Cardiac septum (tissue), 1 donor: ENCODE data around the gene MOSMO. TPM values are rescaled to one million over a fixed set of nuclear protein-coding genes. Genes with fewer than 3 reads are reported as not detected.
"Not testable (repeated sequence)": the region's sequence is repeated elsewhere in the genome, so short reads cannot be mapped to it uniquely, and the experiment has no call there.

Experiments used
- DNase-seq: peaks from one replicate; pipeline ENCODE4 v3.0.0-alpha.2; 2020; ENCODE audit warnings: low spot score
- intact Hi-C: fragments of 100-400 bp; cut with DNase I; formaldehyde crosslinking; loops from one replicate; pipeline ENCODE4 v1.14.0; 2022
- total RNA-seq: library from RNA; stranded (reverse); fragmentation: NEBNext Ultra II Directional; extraction: Animal tissue kit (Norgen Biotek cat#: 25700); gene quantifications from one replicate; pipeline ENCODE4 v1.2.1, GENCODE V29; 2021
- donor health status: DM: no; HTN: no; CAD: no.

Gene MOSMO
- total RNA-seq, 1 donor from 2014 or later = 11.9 TPM

DNA sequence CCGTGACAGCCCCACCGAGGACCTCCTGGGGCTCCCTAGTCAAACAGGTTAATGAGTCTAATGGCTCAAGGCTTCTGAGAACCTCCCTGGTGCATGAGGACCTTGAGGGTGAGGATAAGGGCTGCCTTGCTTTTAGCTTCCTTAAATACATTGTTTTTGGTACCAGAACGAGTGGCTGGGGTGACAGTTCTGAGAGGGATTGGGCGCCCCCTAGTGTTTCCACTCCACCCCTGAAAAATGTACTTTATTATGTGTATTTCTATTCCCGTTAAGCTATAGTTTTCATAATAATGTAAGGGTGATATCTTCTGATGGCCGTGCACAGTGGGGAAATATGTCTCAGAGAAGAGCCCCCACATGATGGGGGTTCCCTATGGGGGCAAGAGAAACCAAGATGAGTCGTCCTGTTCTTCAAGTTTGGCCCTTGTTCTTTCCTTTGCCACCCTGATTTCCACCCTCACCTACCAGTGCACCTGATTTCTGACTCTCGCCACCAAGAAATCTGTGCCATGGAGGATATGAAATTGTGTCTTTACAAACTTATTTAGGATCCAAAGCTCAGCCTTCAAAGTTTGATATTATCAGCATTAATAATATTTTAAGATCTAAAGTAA, 69.9 kb downstream of the MOSMO start:
- DNase-seq = no peak
- intact Hi-C loops = loop anchor here (1.0 to 5.0 kb wide), 2 partner anchors 78 to 109 kb away; no protein-coding TSS in a partner anchor

DNA sequence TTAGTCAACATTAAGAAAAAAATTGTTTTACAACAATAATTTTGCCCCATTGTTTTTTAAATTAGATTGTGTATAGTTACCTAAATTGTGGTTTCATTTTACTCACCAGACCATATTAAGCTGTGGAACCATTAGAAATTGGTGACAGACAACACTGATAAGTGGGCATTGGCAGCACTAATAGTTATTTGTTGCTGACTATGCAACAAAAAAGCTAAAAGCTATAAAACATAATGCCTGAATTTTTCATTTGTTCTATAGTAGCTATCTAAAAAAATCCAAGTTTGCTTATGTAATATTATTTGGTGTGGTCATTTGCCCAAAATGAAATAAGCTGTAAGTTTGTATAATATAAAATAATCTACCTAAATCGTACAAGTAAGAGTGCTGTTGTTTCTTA, 70.7 kb downstream of the MOSMO start:
- no peak for DNase-seq
- intact Hi-C loops = loop anchor here (5.0 kb wide), 1 partner anchor 109 kb away; no protein-coding TSS in a partner anchor

DNA sequence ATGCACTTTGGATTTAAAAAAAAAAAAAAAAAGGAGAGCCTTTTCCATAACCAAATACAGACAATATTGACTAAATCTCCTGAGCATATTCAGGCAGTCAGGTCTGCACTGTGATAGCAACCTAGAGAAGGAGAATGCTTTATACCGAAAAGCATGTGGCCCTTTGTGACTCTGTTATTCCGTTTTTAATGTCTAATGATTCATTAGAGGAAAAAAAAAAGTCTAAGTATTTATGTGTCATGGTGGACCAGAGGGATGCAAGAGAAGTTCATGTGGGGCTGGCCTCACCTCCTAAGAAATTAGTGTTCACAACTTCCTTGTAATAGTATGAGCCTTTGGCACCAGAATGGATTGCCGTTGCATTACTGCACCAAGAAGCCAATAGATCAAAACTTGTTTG, 73.1 kb downstream of the MOSMO start:
- intact Hi-C loops = no loop called here
- no peak for DNase-seq

DNA sequence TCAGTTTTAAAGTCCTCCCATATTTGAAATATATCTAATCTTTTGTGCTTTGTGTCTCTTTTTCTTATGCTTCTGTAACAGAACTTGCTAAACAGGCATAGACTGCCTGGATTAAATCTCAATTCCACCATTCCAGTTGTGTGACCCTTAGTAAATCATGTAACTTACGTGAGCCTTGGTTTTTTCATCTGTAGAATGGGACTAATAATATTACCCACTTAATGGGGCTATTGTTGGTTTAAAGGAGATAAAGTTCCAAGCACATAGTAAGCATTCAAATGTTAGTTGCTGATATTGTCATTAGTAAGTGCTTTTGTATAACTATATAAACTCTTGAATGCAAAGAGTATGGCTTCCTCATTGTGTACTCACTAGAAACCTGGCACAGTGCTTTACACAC, 78.5 kb downstream of the MOSMO start:
- no peak for DNase-seq
- intact Hi-C loops = no loop called here

DNA sequence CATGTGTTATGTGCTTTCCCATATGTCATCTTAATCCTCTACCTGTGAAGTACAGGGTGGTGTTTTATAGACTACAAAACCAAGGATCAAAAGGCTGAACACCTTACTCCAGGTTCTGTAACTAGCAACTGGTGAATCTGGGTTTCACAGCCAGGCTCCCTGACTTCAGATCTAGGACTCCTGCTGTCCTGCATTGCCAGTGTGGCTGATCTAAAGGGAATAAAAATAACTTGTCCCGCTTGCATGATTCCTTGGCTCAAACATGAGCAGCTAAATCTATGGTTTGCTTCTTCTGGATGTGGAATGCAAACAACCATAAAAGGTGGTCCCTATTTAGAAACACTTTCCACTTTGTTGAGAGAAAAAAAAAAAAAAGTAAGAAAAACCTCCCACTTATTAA, 80.7 kb downstream of the MOSMO start:
- intact Hi-C loops = no loop called here
- DNase-seq = no peak

DNA sequence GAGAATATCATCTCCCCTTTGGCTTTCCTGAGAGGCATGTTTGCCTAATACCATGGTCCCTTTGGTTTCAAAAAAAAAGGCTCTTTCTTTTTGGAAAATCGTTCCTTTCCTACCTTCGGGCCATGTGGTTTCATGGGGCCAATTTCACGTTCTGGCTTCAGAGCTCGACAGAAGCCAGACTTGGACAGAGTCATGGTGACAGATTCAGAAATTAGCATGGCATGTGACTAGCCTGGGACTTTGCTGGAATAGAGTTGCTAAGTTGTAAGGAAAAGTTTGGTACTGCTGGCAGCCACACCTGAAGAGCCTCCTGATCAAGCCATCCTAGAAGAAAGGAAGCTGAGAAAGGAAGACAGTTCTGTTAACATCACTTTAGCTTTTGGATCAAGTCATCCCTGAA, 82.0 kb downstream of the MOSMO start:
- DNase-seq = no peak
- intact Hi-C loops = no loop called here

DNA sequence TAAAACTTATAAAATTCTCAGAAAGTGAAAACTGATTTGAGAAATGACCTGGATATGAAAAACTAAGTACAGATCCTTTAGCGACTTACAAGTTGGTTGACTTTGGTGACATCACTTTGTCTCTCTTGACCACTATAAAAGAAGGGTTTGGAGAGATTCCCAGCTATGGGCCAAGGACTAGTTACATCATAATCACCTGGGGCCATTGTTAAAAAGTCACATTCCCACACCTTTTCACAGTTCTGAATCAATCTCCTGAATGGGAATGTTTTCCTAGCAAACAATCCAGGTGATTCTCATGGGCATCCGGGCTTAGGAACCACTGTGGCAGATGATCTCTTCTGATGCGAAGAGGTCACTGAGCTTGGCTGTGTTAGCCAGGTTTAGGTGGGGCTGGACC, 83.8 kb downstream of the MOSMO start:
- intact Hi-C loops = no loop called here
- DNase-seq = no peak

DNA sequence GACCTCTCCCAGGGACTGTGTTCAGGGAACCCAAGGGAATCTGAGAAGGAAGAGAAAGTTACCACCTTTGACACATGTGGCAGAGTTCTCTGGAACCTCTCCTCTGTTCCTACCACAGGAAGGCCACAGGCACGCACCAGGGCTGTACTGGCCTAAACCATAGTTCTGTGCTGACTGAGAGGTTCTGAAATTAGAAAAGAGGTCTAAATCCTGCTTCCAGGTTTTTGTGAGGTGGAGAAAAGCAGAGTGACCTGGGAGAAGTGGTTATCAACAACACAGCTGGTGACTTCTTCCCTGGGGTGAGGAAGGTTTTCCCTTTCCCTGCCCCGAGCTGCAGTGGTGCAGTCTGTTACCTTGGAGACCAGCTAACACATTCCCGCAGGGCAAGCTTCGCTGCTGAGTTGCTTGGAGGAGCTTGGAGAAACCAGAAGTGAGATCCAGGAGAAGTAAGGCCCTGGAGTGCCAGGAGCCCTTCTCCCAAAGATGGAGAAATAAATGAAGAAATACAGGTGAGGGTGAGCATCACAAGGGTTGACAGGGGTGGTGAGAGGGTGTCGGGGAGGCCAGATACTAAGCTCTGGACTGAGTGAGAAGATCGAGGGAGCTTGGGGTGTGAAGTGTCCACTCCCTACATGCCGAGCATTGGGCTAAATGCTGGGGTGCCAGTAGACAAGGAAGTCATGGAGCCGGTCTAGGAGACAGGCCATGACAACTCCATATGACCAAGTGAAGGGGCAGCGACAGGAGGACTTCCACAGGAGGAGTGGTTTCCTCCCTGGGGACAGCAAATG, 84.4 kb downstream of the MOSMO start, which contains the start of gene VWA3A:
VWA3A (plus strand) TSS at position 399 of the 791 bp plus-strand sequence; CDS start at position 496, 97 bp downstream.
- intact Hi-C loops = no loop called here
- DNase-seq = no peak

DNA sequence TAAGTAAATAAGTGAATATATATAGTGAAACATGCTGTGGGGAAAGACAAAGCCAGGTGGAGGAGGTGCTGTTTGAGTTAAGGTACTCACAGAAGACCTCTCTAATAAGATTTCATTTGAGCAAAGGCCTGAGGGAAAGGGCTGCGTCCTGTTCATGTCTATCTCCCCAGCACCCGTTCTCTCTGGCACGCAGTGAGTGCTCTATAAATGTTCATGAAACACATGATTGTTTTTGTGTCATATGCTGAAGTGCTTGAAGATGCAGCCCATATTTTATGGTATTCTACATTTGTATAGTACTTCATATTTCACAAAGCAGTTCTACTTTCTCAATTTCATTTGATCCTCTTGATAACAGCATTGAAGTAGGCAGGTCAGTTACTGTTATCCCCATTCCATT, 85.4 kb downstream of the MOSMO start:
- no peak for DNase-seq
- intact Hi-C loops = no loop called here

DNA sequence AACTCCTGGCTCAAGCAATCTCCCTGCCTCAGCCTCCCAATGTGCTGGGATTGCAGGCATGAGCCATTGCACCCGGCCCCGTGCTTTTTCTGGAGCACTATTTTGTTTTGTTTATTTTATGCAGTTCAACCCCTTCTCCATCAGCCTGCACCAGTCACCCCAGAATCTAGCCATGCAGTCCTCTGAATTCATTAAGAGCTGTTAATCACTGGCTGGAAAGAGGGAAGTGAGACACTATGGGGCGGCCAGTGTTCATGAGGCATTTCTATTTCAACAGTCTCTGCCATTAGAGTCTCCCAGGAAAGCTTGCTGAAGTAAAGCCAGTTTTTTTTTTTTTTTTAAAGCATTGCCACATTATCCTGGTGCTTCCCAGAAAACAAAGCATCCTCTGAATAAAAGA, 86.1 kb downstream of the MOSMO start:
- intact Hi-C loops = no loop called here
- no peak for DNase-seq

DNA sequence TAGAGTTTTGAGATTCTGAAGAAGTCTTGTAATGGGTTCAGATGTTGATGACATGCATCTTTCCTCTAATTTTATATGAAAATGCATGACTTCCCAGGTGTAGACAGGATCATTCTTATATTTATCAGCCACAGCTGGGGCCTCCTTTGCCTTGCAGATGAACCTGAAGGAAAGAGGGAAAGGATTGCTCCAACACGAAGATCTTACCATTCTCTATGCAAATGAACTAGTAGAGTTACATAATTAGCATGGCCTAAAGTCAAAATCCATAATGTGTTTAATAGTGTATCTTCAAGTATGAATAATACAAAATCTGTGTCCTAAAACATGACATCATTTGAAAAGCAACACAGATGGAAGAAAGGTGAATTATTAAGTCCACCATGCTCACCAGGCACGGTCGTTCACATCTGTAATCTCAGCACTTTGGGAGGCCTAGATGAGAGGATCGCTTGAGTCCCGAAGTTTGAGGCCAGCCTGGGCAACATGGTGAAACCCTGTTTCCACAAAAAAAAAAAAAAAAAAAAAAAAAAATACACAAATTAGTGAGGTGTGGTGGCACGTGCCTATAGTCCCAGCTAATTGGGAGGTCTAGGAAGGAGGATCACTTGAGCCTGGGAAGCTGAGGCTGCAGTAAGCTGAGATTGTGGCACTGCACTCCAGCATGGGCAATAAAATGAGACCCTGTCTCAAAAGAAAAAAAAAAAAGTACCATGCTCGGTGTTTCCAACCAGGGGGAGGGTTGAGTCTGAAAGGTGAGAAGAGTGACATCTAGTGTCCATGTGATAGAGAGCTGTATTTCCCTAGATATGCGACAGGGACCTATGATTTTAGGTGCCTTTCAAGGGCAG, 90.7 kb downstream of the MOSMO start:
- no peak for DNase-seq
- intact Hi-C loops = loop anchor here (5.0 kb wide), 1 partner anchor 96 kb away; the partner anchor contains the start of gene PDZD9

DNA sequence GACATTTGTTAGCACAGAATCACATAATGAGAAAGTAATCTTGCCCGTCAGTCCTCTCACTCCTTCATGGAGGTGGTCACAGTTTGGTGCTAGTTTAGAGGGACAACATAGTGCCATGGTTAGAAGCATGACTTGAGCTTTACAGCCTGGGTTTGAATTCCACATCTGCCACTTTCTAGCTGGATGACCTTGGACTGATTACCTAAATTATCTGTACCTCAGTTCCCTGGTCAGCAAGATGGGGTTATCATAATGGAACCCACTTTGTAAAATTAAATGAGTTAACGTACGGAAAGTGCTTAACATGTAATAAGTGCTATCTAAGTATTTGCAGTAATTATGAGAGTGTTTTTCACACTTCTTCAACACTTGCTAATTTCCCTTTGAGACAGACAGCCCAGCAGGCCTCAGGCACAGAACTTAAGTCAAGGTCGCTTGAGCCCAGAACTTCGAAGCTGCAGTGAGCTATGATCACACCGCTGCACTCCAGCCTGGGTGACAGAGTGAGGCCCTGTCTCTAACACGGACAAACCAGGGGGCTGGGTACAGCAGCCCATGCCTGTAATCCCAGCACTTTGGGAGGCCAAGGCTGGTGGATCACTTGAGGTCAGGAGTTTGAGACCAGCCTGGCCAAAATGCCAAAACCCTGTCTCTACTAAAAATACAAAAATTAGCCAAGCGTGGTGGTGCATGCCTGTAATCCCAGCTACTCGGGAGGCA, 91.5 kb downstream of the MOSMO start:
- intact Hi-C loops = loop anchor here (5.0 kb wide), 1 partner anchor 97 kb away; the partner anchor contains the start of gene PDZD9
- DNase-seq = no peak

DNA sequence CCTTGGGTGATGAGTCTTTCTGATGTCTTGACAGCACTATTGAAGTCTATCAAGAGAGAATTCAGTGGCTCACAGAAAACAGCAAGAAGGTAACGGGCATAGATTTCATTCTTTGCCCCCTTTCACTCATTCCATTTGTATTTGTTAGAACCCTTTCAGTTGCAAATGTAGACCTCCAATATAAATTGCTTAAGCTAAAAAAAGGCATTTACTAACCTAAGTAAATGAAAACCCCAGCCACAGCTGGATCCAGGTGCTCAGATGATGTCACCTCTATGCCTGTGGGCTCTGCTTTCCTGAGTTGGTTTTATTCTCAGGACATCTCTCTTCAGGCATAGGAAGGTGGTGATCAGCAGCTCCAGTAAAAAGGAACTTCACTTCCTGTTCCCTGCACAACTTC, 95.5 kb downstream of the MOSMO start:
- intact Hi-C loops = loop anchor here (5.0 kb wide), 1 partner anchor 84 kb away; no protein-coding TSS in a partner anchor
- no peak for DNase-seq

DNA sequence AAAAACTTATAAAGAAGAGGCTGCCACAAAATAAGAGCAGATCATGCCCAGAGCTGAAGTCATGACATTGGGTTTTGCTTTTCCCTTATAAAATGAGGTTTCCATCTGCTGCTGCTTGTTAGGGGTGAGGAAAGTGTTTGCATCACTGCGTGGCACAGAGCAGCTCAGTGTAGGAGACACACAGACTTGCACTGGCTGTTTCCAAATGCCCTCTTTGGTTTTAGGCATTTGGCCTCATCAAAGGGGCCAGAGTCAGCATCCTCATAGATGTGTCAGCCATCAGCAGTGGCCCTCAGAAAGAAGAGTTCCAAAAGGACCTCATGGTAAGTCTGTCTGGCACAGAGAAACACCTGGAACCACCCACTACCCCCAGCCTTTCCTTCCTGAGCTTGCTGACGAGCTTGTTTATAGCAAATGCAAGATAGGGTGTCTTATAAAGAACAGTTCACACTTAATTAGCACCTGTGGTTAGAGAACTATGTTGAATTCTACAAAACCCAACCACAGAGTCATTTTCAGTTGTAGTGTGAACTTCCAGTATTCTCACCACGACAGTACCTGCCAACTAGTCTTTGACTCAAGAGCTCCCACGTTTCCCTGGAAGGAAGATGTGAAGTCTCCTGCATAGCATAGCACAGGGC, 101.5 kb downstream of the MOSMO start:
- intact Hi-C loops = no loop called here
- no peak for DNase-seq

DNA sequence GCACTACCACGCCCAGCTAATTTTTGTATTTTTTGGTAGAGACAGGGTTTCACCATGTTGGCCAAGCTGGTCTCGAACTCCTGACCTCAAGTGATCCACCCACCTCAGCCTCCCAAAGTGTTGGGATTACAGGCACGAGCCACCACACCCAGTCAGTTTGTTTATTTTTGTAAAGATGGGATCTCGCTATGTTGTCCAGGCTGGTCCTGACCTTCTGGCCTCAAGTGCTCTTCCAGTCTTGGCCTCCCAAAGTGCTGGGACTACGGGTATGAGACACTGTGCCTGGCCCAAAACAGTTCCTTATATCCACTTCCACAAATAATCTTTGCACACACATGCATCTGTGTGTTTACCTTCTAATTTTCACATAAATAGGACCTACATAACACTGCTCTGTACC, 103.7 kb downstream of the MOSMO start:
- intact Hi-C loops, DNase-seq: not testable (repeated sequence)

DNA sequence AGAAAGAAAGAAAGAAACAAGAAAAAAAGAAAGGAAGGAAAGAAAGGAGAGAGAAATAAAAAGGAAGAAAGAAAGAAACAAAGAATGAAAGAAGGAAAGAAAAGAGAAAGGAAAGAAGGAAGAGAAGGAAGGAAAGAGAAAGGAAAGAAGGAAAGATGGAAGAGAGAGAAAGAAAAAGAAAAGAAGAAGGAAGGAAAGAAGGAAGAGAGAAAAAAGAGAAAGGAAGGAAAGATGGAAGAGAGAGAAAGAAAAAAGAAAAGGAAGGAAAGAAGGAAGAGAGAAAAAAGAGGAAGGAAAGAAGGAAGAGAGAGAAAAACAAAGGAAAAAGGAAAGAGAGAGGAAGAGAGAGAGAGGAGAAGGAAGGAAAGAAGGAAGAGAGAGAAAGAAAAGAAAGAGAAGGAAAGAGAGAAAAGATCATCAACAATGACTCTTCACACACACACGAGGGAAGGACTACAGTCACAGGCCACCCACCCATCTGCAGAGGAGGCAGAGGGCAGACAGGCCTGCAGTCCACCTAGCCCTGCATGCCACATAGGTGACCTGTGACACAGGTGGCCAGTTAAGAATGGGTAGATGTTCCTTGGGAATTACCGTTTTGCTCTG, 108.3 kb downstream of the MOSMO start:
- intact Hi-C loops = no loop called here
- no peak for DNase-seq

DNA sequence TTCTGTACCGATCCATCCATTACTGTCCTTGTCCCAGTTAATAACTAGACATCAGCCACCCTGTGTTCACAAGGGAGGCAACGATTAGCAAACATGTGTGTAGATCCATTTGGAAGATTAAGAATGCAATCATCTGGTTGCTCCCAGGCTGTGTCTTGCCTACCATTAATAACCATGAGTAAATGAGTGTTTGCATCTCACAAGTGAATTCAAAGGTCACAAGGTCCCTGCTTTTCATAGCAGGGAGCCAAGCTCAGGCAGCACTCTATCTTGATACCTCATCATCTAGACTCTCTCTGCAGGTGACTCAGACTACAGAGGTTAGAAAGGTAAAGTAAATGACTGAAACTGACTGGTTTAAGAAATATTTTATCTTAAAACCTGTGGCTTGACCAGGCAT, 109.7 kb downstream of the MOSMO start:
- DNase-seq = no peak
- intact Hi-C loops = no loop called here

DNA sequence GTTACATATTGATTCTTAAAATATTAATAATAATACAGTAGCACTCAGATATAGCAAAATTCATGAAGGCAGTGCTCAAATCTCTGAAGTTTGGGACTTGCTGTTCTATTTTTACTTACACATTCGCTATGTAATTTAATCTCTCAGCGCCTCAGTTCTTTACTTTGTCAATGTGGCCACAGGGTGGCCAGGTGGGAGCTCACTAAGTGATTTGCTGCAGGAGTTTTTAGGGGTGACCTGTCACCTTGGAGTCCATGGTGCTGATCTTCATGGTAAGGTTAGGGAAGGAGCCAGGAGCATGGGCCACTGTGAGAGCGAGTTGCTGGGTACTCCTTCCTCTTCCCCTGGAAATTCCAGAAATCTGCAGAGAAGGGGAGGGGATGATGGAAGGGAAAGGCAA, 112.5 kb downstream of the MOSMO start:
- no peak for DNase-seq
- intact Hi-C loops = no loop called here

DNA sequence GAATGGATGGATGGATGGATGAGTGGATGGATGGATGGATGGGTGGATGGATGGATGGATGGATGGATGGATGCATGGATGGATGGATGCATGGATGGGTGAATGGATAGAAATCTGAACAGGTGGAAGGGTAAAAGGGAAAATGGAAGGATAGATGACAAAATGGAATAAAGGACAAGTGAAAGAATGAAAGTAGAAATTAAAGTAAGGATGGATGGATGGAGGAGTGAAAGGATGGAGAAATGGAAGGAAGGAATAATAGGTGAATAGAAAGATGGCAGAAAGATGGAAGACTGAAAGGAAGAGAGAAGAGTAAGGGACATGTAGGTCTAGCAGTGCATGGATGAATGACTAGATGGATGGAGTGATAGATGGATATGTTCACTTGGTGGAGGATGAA, 114.3 kb downstream of the MOSMO start:
- DNase-seq = no peak
- intact Hi-C loops = no loop called here
